Liver (tissue), 9 donors: ENCODE measurements around the gene RNF31. TPM values are rescaled to one million over a fixed set of nuclear protein-coding genes. Genes with fewer than 3 reads are reported as not detected.

Source experiments
- DNase-seq: peaks from one replicate; pipeline ENCODE4 v3.0.0-alpha.2; 2017; ENCODE audit warnings: low spot score
- H3K27ac ChIP-seq, 2 donors: one replicate each; pipeline ENCODE4 v1.7.0; 2013; ENCODE audit warnings: inconsistent platforms in 2 of 2, low read length in 2 of 2, control low read depth in 1 of 2, low read depth in 1 of 2, mild to moderate bottlenecking in 1 of 2
- H3K27me3 ChIP-seq, 4 donors: one replicate each; pipeline versions ENCODE4 v1.6.1 to v1.7.0; 2013; ENCODE audit warnings: low read length in 3 of 4, inconsistent platforms in 1 of 4, mild to moderate bottlenecking in 1 of 4, moderate library complexity in 1 of 4; ENCODE audit not compliant: control insufficient read depth in 4 of 4, insufficient read depth in 4 of 4
- H3K36me3 ChIP-seq, 4 donors: one replicate each; pipeline versions ENCODE4 v1.6.1 to v1.7.0; 2013; ENCODE audit warnings: low read length in 3 of 4, mild to moderate bottlenecking in 3 of 4, low read depth in 1 of 4, moderate library complexity in 1 of 4; ENCODE audit not compliant: control insufficient read depth in 4 of 4, insufficient read depth in 3 of 4
- H3K4me1 ChIP-seq, 4 donors: one replicate each; pipeline versions ENCODE4 v1.6.1 to v1.7.0; 2013; ENCODE audit warnings: low read length in 3 of 4, mild to moderate bottlenecking in 3 of 4, moderate library complexity in 1 of 4; ENCODE audit not compliant: control insufficient read depth in 4 of 4, insufficient read depth in 4 of 4
- H3K4me3 ChIP-seq, 3 donors: one replicate each; pipeline versions ENCODE4 v1.6.1 to v1.7.0; 2013; ENCODE audit warnings: low read length in 3 of 3, control low read depth in 1 of 3, low read depth in 1 of 3, mild to moderate bottlenecking in 1 of 3
- H3K9ac ChIP-seq, 2 donors: one replicate each; pipeline ENCODE4 v1.7.0; 2013; ENCODE audit warnings: low read length in 2 of 2, mild to moderate bottlenecking in 2 of 2, moderate library complexity in 2 of 2, control low read depth in 1 of 2, low read depth in 1 of 2
- H3K9me3 ChIP-seq, 4 donors: one replicate each; pipeline versions ENCODE4 v1.6.1 to v1.7.0; 2013; ENCODE audit warnings: low read length in 3 of 4; ENCODE audit not compliant: control insufficient read depth in 4 of 4
- ATF3 ChIP-seq: IDR thresholded peaks from 2 replicates; pipeline ENCODE4 v1.6.1; 2016; ENCODE audit warnings: antibody characterized with exemption
- EGR1 ChIP-seq, 2 donors: IDR thresholded peaks; 2 replicates each; pipeline ENCODE4 v1.6.1; 2016 to 2018; ENCODE audit warnings: antibody characterized with exemption in 2 of 2, low read depth in 2 of 2
- FOXA1 ChIP-seq: IDR thresholded peaks from 2 replicates; pipeline ENCODE4 v1.6.1; 2016; ENCODE audit warnings: antibody characterized with exemption
- FOXA2 ChIP-seq: IDR thresholded peaks from 2 replicates; pipeline ENCODE4 v1.6.1; 2016; ENCODE audit warnings: antibody characterized with exemption
- GABPA ChIP-seq, 2 donors: IDR thresholded peaks in 1 of 2; conservative IDR thresholded peaks in 1 of 2; 2 replicates each; pipeline ENCODE4 v1.6.1; 2016; ENCODE audit warnings: antibody characterized with exemption in 2 of 2, mild to moderate bottlenecking in 1 of 2, moderate library complexity in 1 of 2
- HNF4A ChIP-seq, 2 donors: conservative IDR thresholded peaks; 2 replicates each; pipeline ENCODE4 v1.6.1; 2016; ENCODE audit warnings: antibody characterized with exemption in 2 of 2, mild to moderate bottlenecking in 2 of 2
- HNF4G ChIP-seq: IDR thresholded peaks from 2 replicates; pipeline ENCODE4 v1.6.1; 2016; ENCODE audit warnings: antibody characterized with exemption
- JUND ChIP-seq, 2 donors: IDR thresholded peaks; 2 replicates each; pipeline ENCODE4 v1.6.1; 2016; ENCODE audit warnings: antibody characterized with exemption in 2 of 2
- MAX ChIP-seq: IDR thresholded peaks from 2 replicates; pipeline ENCODE4 v1.6.1; 2016; ENCODE audit warnings: antibody characterized with exemption
- REST ChIP-seq: IDR thresholded peaks from 2 replicates; pipeline ENCODE4 v1.6.1; 2016; ENCODE audit warnings: antibody characterized with exemption, mild to moderate bottlenecking
- RXRA ChIP-seq, 2 donors: IDR thresholded peaks; 2 replicates each; pipeline ENCODE4 v1.6.1; 2017 to 2018; ENCODE audit warnings: antibody characterized with exemption in 2 of 2, mild to moderate bottlenecking in 1 of 2
- SP1 ChIP-seq: IDR thresholded peaks from 2 replicates; pipeline ENCODE4 v1.6.1; 2018; ENCODE audit warnings: antibody characterized with exemption, mild to moderate bottlenecking
- TAF1 ChIP-seq: conservative IDR thresholded peaks from 2 replicates; pipeline ENCODE4 v1.6.1; 2016; ENCODE audit warnings: antibody characterized with exemption, mild to moderate bottlenecking
- YY1 ChIP-seq: IDR thresholded peaks from 2 replicates; pipeline ENCODE4 v1.6.1; 2016; ENCODE audit warnings: antibody characterized with exemption, mild to moderate bottlenecking
- ZBTB33 ChIP-seq: IDR thresholded peaks from 2 replicates; pipeline ENCODE4 v1.6.1; 2016; ENCODE audit warnings: antibody characterized with exemption
- WGBS: extraction: QIAGEN DNeasy Blood & Tissue Kit; methylation state at CpG from one replicate; pipeline ENCODE4 v1.1.7; 2013; 5-methylcytosine and 5-hydroxymethylcytosine counted together
- polyA plus RNA-seq, 2 donors: library from polyadenylated mRNA; stranded (reverse) in 1 of 2; unstranded in 1 of 2; fragments of 200-250 nt in 1 of 2; fragments of >200 nt in 1 of 2; fragmentation: Nextera tagmentation in 1 of 2; extraction: Ambion mirVana in 1 of 2; gene quantifications; one replicate each; pipeline versions ENCODE4 v1.2.1 to v1.2.3, GENCODE V29; 2013 to 2015
- total RNA-seq, 2 donors: library from RNA; depleted of rRNA; stranded (reverse); fragments of >200 nt; gene quantifications; one replicate each; pipeline ENCODE4 v1.2.3, GENCODE V29; 2014
- TF ChIP-seq, protein P1 (sequence below): fragments of 150-350 bp; IDR thresholded peaks from 2 replicates; pipeline ENCODE4 v1.5.1; 2017; ENCODE audit warnings: improper control_type of control experiment, low read depth, low read length; ENCODE audit not compliant: missing input control
- donor health status: healthy.
- donor health status: healthy.
- donor health status: healthy.
- donor health status: healthy.
- donor health status: healthy.

The RNF31 gene
- total and polyA plus RNA-seq, 4 donors = 16.3 to 36.0 (median 20.9) TPM

DNA sequence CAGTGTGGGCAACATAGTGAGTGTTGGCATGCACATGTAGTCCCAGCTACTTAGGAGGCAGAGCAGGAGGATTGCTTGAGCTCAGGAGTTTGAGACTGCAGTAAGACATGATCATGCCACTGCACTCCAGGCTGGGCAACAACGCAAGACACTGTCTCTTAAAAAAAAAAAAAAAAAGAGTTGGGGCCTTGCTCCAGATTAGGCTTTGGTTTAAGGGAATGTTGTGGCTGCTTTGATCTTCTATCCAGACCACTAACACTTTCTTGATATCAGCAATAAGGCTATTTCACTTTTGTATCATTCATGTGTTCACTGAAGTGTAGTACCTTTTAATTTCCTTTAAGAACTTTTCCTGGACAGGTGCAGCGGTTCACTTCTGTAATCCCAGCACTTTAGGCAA, 19.6 kb upstream of the RNF31 start:
- H3K4me1 ChIP-seq = peaks cover 7 to 27% (median 22%) of the 10 kb centered on the region in 4 donors
- no peak overlapping the region for H3K4me3 ChIP-seq
- H3K9ac ChIP-seq = no peak overlapping the region
- no peak for DNase-seq
- H3K36me3 ChIP-seq = peaks cover 6 to 17% (median 14%) of the 10 kb centered on the region in 4 donors
- no peaks in the 10 kb centered on the region for H3K27me3 ChIP-seq
- no peak overlapping the region for H3K27ac ChIP-seq
- 98% methylated on average over 2 of the region's 2 CpGs for WGBS
- H3K9me3 ChIP-seq = no peaks in the 10 kb centered on the region
- TF ChIP-seq, protein P1, sequence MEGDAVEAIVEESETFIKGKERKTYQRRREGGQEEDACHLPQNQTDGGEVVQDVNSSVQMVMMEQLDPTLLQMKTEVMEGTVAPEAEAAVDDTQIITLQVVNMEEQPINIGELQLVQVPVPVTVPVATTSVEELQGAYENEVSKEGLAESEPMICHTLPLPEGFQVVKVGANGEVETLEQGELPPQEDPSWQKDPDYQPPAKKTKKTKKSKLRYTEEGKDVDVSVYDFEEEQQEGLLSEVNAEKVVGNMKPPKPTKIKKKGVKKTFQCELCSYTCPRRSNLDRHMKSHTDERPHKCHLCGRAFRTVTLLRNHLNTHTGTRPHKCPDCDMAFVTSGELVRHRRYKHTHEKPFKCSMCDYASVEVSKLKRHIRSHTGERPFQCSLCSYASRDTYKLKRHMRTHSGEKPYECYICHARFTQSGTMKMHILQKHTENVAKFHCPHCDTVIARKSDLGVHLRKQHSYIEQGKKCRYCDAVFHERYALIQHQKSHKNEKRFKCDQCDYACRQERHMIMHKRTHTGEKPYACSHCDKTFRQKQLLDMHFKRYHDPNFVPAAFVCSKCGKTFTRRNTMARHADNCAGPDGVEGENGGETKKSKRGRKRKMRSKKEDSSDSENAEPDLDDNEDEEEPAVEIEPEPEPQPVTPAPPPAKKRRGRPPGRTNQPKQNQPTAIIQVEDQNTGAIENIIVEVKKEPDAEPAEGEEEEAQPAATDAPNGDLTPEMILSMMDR = no peak
- TF ChIP-seq SP1 (no peak), GABPA (IDR thresholded peaks at IDR 0.05 in 1 of 2, conservative IDR thresholded peaks at IDR 0.05 in 1 of 2) (no peak), ATF3 (no peak), MAX (no peak), ZBTB33 (no peak), FOXA1 (no peak), REST (no peak), EGR1 (IDR thresholded peaks at IDR 0.05; ENCODE audit: low read depth in 2 of 2) (no peak), YY1 (no peak), HNF4G (no peak), RXRA (IDR thresholded peaks at IDR 0.05) (no peak), TAF1 (no peak), HNF4A (conservative IDR thresholded peaks at IDR 0.05) (no peak), FOXA2 (no peak), JUND (IDR thresholded peaks at IDR 0.05) (no peak)
